Liver (tissue), 9 donors: ENCODE data around the gene LRP5. TPM values are rescaled to one million over a fixed set of nuclear protein-coding genes. Genes with fewer than 3 reads are reported as not detected.

Source experiments
- DNase-seq: peaks from one replicate; pipeline ENCODE4 v3.0.0-alpha.2; 2017; ENCODE audit warnings: low spot score
- H3K27ac ChIP-seq, 2 donors: one replicate each; pipeline ENCODE4 v1.7.0; 2013; ENCODE audit warnings: inconsistent platforms in 2 of 2, low read length in 2 of 2, control low read depth in 1 of 2, low read depth in 1 of 2, mild to moderate bottlenecking in 1 of 2
- H3K27me3 ChIP-seq, 4 donors: one replicate each; pipeline versions ENCODE4 v1.6.1 to v1.7.0; 2013; ENCODE audit warnings: low read length in 3 of 4, inconsistent platforms in 1 of 4, mild to moderate bottlenecking in 1 of 4, moderate library complexity in 1 of 4; ENCODE audit not compliant: control insufficient read depth in 4 of 4, insufficient read depth in 4 of 4
- H3K36me3 ChIP-seq, 4 donors: one replicate each; pipeline versions ENCODE4 v1.6.1 to v1.7.0; 2013; ENCODE audit warnings: low read length in 3 of 4, mild to moderate bottlenecking in 3 of 4, low read depth in 1 of 4, moderate library complexity in 1 of 4; ENCODE audit not compliant: control insufficient read depth in 4 of 4, insufficient read depth in 3 of 4
- H3K4me1 ChIP-seq, 4 donors: one replicate each; pipeline versions ENCODE4 v1.6.1 to v1.7.0; 2013; ENCODE audit warnings: low read length in 3 of 4, mild to moderate bottlenecking in 3 of 4, moderate library complexity in 1 of 4; ENCODE audit not compliant: control insufficient read depth in 4 of 4, insufficient read depth in 4 of 4
- H3K4me3 ChIP-seq, 3 donors: one replicate each; pipeline versions ENCODE4 v1.6.1 to v1.7.0; 2013; ENCODE audit warnings: low read length in 3 of 3, control low read depth in 1 of 3, low read depth in 1 of 3, mild to moderate bottlenecking in 1 of 3
- H3K9ac ChIP-seq, 2 donors: one replicate each; pipeline ENCODE4 v1.7.0; 2013; ENCODE audit warnings: low read length in 2 of 2, mild to moderate bottlenecking in 2 of 2, moderate library complexity in 2 of 2, control low read depth in 1 of 2, low read depth in 1 of 2
- H3K9me3 ChIP-seq, 4 donors: one replicate each; pipeline versions ENCODE4 v1.6.1 to v1.7.0; 2013; ENCODE audit warnings: low read length in 3 of 4; ENCODE audit not compliant: control insufficient read depth in 4 of 4
- FOXA2 ChIP-seq: IDR thresholded peaks from 2 replicates; pipeline ENCODE4 v1.6.1; 2016; ENCODE audit warnings: antibody characterized with exemption
- GABPA ChIP-seq, 2 donors: IDR thresholded peaks in 1 of 2; conservative IDR thresholded peaks in 1 of 2; 2 replicates each; pipeline ENCODE4 v1.6.1; 2016; ENCODE audit warnings: antibody characterized with exemption in 2 of 2, mild to moderate bottlenecking in 1 of 2, moderate library complexity in 1 of 2
- HNF4A ChIP-seq, 2 donors: conservative IDR thresholded peaks; 2 replicates each; pipeline ENCODE4 v1.6.1; 2016; ENCODE audit warnings: antibody characterized with exemption in 2 of 2, mild to moderate bottlenecking in 2 of 2
- HNF4G ChIP-seq: IDR thresholded peaks from 2 replicates; pipeline ENCODE4 v1.6.1; 2016; ENCODE audit warnings: antibody characterized with exemption
- JUND ChIP-seq, 2 donors: IDR thresholded peaks; 2 replicates each; pipeline ENCODE4 v1.6.1; 2016; ENCODE audit warnings: antibody characterized with exemption in 2 of 2
- RAD21 ChIP-seq, 2 donors: IDR thresholded peaks; 2 replicates each; pipeline ENCODE4 v1.6.1; 2016; ENCODE audit warnings: antibody characterized with exemption in 2 of 2, mild to moderate bottlenecking in 2 of 2
- REST ChIP-seq: IDR thresholded peaks from 2 replicates; pipeline ENCODE4 v1.6.1; 2016; ENCODE audit warnings: antibody characterized with exemption, mild to moderate bottlenecking
- SP1 ChIP-seq: IDR thresholded peaks from 2 replicates; pipeline ENCODE4 v1.6.1; 2018; ENCODE audit warnings: antibody characterized with exemption, mild to moderate bottlenecking
- TAF1 ChIP-seq: conservative IDR thresholded peaks from 2 replicates; pipeline ENCODE4 v1.6.1; 2016; ENCODE audit warnings: antibody characterized with exemption, mild to moderate bottlenecking
- WGBS: extraction: QIAGEN DNeasy Blood & Tissue Kit; methylation state at CpG from one replicate; pipeline ENCODE4 v1.1.7; 2013; 5-methylcytosine and 5-hydroxymethylcytosine counted together
- polyA plus RNA-seq, 2 donors: library from polyadenylated mRNA; stranded (reverse) in 1 of 2; unstranded in 1 of 2; fragments of 200-250 nt in 1 of 2; fragments of >200 nt in 1 of 2; fragmentation: Nextera tagmentation in 1 of 2; extraction: Ambion mirVana in 1 of 2; gene quantifications; one replicate each; pipeline versions ENCODE4 v1.2.1 to v1.2.3, GENCODE V29; 2013 to 2015
- total RNA-seq, 2 donors: library from RNA; depleted of rRNA; stranded (reverse); fragments of >200 nt; gene quantifications; one replicate each; pipeline ENCODE4 v1.2.3, GENCODE V29; 2014
- TF ChIP-seq, protein P1 (sequence below): fragments of 150-350 bp; IDR thresholded peaks from 2 replicates; pipeline ENCODE4 v1.5.1; 2017; ENCODE audit warnings: improper control_type of control experiment, low read depth, low read length; ENCODE audit not compliant: missing input control
- TF ChIP-seq, protein P2 (sequence below): IDR thresholded peaks from 2 replicates; pipeline ENCODE4 v1.6.1; 2016; ENCODE audit warnings: antibody characterized with exemption
- TF ChIP-seq, protein P3 (sequence below): IDR thresholded peaks from 2 replicates; pipeline ENCODE4 v1.6.1; 2016; ENCODE audit warnings: antibody characterized with exemption
- donor health status: healthy.
- donor health status: healthy.
- donor health status: healthy.
- donor health status: healthy.
- donor health status: healthy.

Gene LRP5
- total and polyA plus RNA-seq, 4 donors: 48.9 to 99.3 (median 71.3) TPM

DNA sequence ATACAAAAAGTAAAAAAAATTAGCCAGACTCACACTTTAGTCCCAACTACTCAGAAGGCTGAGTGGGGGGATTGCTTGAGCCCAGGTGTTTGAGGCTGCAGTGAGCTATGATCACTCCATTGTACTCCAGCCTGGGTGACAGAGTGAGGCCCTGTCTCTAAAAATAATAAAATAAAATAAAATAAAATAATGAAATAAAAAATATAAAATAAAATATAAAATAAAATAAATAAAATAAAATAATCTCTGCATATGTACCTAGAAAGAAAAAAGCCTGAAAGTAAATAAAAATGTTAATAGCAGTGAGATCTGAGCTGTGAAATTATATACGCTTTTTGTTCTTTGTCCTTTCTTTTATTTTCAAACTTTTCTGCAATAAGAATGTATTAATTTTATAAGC lies 17.1 kb upstream of the LRP5 start (continued):
- TF ChIP-seq, protein P1, sequence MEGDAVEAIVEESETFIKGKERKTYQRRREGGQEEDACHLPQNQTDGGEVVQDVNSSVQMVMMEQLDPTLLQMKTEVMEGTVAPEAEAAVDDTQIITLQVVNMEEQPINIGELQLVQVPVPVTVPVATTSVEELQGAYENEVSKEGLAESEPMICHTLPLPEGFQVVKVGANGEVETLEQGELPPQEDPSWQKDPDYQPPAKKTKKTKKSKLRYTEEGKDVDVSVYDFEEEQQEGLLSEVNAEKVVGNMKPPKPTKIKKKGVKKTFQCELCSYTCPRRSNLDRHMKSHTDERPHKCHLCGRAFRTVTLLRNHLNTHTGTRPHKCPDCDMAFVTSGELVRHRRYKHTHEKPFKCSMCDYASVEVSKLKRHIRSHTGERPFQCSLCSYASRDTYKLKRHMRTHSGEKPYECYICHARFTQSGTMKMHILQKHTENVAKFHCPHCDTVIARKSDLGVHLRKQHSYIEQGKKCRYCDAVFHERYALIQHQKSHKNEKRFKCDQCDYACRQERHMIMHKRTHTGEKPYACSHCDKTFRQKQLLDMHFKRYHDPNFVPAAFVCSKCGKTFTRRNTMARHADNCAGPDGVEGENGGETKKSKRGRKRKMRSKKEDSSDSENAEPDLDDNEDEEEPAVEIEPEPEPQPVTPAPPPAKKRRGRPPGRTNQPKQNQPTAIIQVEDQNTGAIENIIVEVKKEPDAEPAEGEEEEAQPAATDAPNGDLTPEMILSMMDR: no peak

GRCh38 chr11:68295940-68296339 lies 16.5 kb upstream of the LRP5 start:
- no peak overlapping the region for H3K27ac ChIP-seq
- H3K36me3 ChIP-seq: no peaks in the 10 kb centered on the region
- H3K4me1 ChIP-seq: peaks cover 14 to 36% (median 27%) of the 10 kb centered on the region in 4 donors
- no peak overlapping the region for H3K4me3 ChIP-seq
- WGBS: 92% methylated on average over 5 of the region's 5 CpGs
- no peaks in the 10 kb centered on the region for H3K9me3 ChIP-seq
- no peak overlapping the region for H3K9ac ChIP-seq
- H3K27me3 ChIP-seq: no peaks in the 10 kb centered on the region
- DNase-seq: no peak
- TF ChIP-seq RAD21 (IDR thresholded peaks at IDR 0.05): no peak
- no peak for TF ChIP-seq FOXA2
- TF ChIP-seq, protein P2, sequence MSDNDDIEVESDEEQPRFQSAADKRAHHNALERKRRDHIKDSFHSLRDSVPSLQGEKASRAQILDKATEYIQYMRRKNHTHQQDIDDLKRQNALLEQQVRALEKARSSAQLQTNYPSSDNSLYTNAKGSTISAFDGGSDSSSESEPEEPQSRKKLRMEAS: no peak
- TF ChIP-seq, protein P1: no peak
- no peak for TF ChIP-seq TAF1
- TF ChIP-seq HNF4A (conservative IDR thresholded peaks at IDR 0.05): no peak
- no peak for TF ChIP-seq REST
- TF ChIP-seq HNF4G: no peak
- TF ChIP-seq GABPA (IDR thresholded peaks at IDR 0.05 in 1 of 2, conservative IDR thresholded peaks at IDR 0.05 in 1 of 2): no peak
- TF ChIP-seq, protein P3, sequence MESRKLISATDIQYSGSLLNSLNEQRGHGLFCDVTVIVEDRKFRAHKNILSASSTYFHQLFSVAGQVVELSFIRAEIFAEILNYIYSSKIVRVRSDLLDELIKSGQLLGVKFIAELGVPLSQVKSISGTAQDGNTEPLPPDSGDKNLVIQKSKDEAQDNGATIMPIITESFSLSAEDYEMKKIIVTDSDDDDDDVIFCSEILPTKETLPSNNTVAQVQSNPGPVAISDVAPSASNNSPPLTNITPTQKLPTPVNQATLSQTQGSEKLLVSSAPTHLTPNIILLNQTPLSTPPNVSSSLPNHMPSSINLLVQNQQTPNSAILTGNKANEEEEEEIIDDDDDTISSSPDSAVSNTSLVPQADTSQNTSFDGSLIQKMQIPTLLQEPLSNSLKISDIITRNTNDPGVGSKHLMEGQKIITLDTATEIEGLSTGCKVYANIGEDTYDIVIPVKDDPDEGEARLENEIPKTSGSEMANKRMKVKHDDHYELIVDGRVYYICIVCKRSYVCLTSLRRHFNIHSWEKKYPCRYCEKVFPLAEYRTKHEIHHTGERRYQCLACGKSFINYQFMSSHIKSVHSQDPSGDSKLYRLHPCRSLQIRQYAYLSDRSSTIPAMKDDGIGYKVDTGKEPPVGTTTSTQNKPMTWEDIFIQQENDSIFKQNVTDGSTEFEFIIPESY: no peak
- no peak for TF ChIP-seq SP1
- no peak for TF ChIP-seq JUND (IDR thresholded peaks at IDR 0.05)
